Measurements from ENCODE around the gene MPDU1.
A peak's percentile ranks its signal among the peaks of the same experiment; 100 is the strongest.

The MPDU1 gene

GRCh38 chr17:7560172-7561027 lies 23.3 kb upstream of the MPDU1 start:
- DNase-seq (ENCODE audit: low spot score), result no peak

GRCh38 chr17:7561028-7561575 lies 22.6 kb upstream of the MPDU1 start:
- peak; percentile 92 for DNase-seq (ENCODE audit: low spot score)

- peak; percentile 94 for DNase-seq (ENCODE audit: low spot score)
Measured at GRCh38 chr17:7561589-7562207, 22.0 kb upstream of the MPDU1 start, which contains the start of gene SENP3. SENP3 (plus strand) TSS chr17:7561919; CDS start chr17:7563077, 1,158 bp downstream.

- DNase-seq (ENCODE audit: low spot score), result no peak
Measured at GRCh38 chr17:7562208-7562605, 21.4 kb upstream of the MPDU1 start.

GRCh38 chr17:7563115-7563869 lies 20.4 kb upstream of the MPDU1 start:
- no peak for DNase-seq (ENCODE audit: low spot score)

GRCh38 chr17:7569571-7569970 lies 14.1 kb upstream of the MPDU1 start:
- DNase-seq (ENCODE audit: low spot score), result no peak

- DNase-seq (ENCODE audit: low spot score), result no peak
Measured at GRCh38 chr17:7570351-7570750, 13.3 kb upstream of the MPDU1 start.

- no peak for DNase-seq (ENCODE audit: low spot score)
Measured at GRCh38 chr17:7572338-7572587, 11.4 kb upstream of the MPDU1 start.

GRCh38 chr17:7572588-7573323 lies 10.9 kb upstream of the MPDU1 start:
- peak; percentile 100 for DNase-seq (ENCODE audit: low spot score)

GRCh38 chr17:7573324-7574080 lies 10.2 kb upstream of the MPDU1 start:
- peak; percentile 94 for DNase-seq (ENCODE audit: low spot score)

GRCh38 chr17:7574176-7574953 lies 9.3 kb upstream of the MPDU1 start:
- no peak for DNase-seq (ENCODE audit: low spot score)

- no peak for DNase-seq (ENCODE audit: low spot score)
Measured at GRCh38 chr17:7575481-7575883, 8.2 kb upstream of the MPDU1 start.

- DNase-seq (ENCODE audit: low spot score), result no peak
Measured at GRCh38 chr17:7575959-7576358, 7.7 kb upstream of the MPDU1 start.

- DNase-seq (ENCODE audit: low spot score), result no peak
Measured at GRCh38 chr17:7576432-7576937, 7.2 kb upstream of the MPDU1 start.

GRCh38 chr17:7577327-7578199 lies 6.1 kb upstream of the MPDU1 start:
- no peak for DNase-seq (ENCODE audit: low spot score)

- DNase-seq (ENCODE audit: low spot score), result no peak
Measured at GRCh38 chr17:7579001-7579833, 4.4 kb upstream of the MPDU1 start, which contains the start of gene CD68. CD68 (plus strand) TSS chr17:7579638; CDS start chr17:7579678, 40 bp downstream.

- no peak for DNase-seq (ENCODE audit: low spot score)
Measured at GRCh38 chr17:7579834-7580603, 3.6 kb upstream of the MPDU1 start.
